IPS-18c (cell line): ENCODE measurements around the gene WDR5.

ENCODE experiments used
- H3K4me3 ChIP-seq: 2 replicates; pipeline ENCODE4 v1.7.0; 2013; ENCODE audit warnings: low read depth, mild to moderate bottlenecking, low read length, moderate library complexity; ENCODE audit not compliant: insufficient read depth
- H3K9me3 ChIP-seq: one replicate; pipeline ENCODE4 v1.6.1; 2013; ENCODE audit warnings: mild to moderate bottlenecking, low read length, moderate library complexity; ENCODE audit not compliant: control insufficient read depth, insufficient read depth

The WDR5 gene

GRCh38 chr9:134189145-134189469, 53.2 kb downstream of the WDR5 start:
- Histone ChIP-seq H3K4me3 (no peak overlapping the region), H3K9me3 (no peaks in the 10 kb centered on the region)

GRCh38 chr9:134189470-134190231, 53.8 kb downstream of the WDR5 start:
- H3K9me3 ChIP-seq, result no peaks in the 10 kb centered on the region
- H3K4me3 ChIP-seq, result no peak overlapping the region

- Histone ChIP-seq H3K9me3 (no peaks in the 10 kb centered on the region), H3K4me3 (no peak overlapping the region)
These were observed 54.6 kb downstream of the WDR5 start for GRCh38 chr9:134190232-134191121.

GRCh38 chr9:134191455-134192209, 55.8 kb downstream of the WDR5 start:
- no peaks in the 10 kb centered on the region for H3K9me3 ChIP-seq
- H3K4me3 ChIP-seq, result no peak overlapping the region; the same call in 1 of the 2 replicates

- Histone ChIP-seq H3K9me3 (no peaks in the 10 kb centered on the region), H3K4me3 (no peak overlapping the region)
These were observed 56.5 kb downstream of the WDR5 start for GRCh38 chr9:134192311-134192950.

- H3K4me3 ChIP-seq, result no peak overlapping the region
- no peaks in the 10 kb centered on the region for H3K9me3 ChIP-seq
These were observed 57.3 kb downstream of the WDR5 start for GRCh38 chr9:134192951-134193731.

- Histone ChIP-seq H3K9me3 (no peaks in the 10 kb centered on the region), H3K4me3 (no peak overlapping the region)
These were observed 58.1 kb downstream of the WDR5 start for GRCh38 chr9:134193912-134194535.

- H3K9me3 ChIP-seq, result no peaks in the 10 kb centered on the region
- H3K4me3 ChIP-seq, result no peak overlapping the region
These were observed 59.7 kb downstream of the WDR5 start for GRCh38 chr9:134195558-134195957.

GRCh38 chr9:134196911-134197310, 61.0 kb downstream of the WDR5 start:
- H3K4me3 ChIP-seq, result no peak overlapping the region
- H3K9me3 ChIP-seq, result no peaks in the 10 kb centered on the region

GRCh38 chr9:134198791-134199190, 62.9 kb downstream of the WDR5 start:
- Histone ChIP-seq H3K4me3 (no peak overlapping the region), H3K9me3 (no peaks in the 10 kb centered on the region)

- Histone ChIP-seq H3K4me3 (no peak overlapping the region), H3K9me3 (peaks cover 3% of the 10 kb centered on the region)
These were observed 64.8 kb downstream of the WDR5 start for GRCh38 chr9:134200730-134201129.

- peaks cover 3% of the 10 kb centered on the region for H3K9me3 ChIP-seq
- H3K4me3 ChIP-seq, result no peak overlapping the region
These were observed 67.3 kb downstream of the WDR5 start for GRCh38 chr9:134203224-134203623.

- Histone ChIP-seq H3K4me3 (no peak overlapping the region), H3K9me3 (peaks cover 3% of the 10 kb centered on the region)
These were observed 68.2 kb downstream of the WDR5 start for GRCh38 chr9:134204041-134204440.

- H3K9me3 ChIP-seq, result peaks cover 3% of the 10 kb centered on the region
- H3K4me3 ChIP-seq, result no peak overlapping the region
These were observed 69.2 kb downstream of the WDR5 start for GRCh38 chr9:134204991-134205578.

- Histone ChIP-seq H3K4me3 (no peak overlapping the region), H3K9me3 (peaks cover 3% of the 10 kb centered on the region)
These were observed 69.9 kb downstream of the WDR5 start for GRCh38 chr9:134205672-134206310.
